ENCODE measurements around the gene PTPRG.

DNA sequence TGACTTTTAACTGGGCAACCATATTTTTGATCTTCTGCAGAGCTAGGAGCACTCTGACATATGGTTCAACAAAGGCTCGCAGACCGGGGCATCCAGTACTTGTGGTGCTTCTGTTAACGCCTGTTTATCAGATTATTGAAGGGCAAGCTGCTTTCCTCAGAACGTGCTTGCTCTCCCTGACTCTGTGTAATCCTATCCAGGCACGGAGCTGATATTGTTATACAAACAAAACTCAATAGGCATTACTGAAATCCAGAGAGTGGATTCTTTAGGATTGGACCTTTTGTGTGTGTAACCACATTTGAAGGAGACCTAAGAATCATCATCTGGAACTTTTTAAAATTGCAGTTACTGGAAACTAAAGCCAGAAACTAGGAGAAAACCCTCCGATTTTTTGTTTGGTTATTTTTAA is 246.5 kb downstream of the PTPRG start:
- TF ChIP-seq, protein P1, sequence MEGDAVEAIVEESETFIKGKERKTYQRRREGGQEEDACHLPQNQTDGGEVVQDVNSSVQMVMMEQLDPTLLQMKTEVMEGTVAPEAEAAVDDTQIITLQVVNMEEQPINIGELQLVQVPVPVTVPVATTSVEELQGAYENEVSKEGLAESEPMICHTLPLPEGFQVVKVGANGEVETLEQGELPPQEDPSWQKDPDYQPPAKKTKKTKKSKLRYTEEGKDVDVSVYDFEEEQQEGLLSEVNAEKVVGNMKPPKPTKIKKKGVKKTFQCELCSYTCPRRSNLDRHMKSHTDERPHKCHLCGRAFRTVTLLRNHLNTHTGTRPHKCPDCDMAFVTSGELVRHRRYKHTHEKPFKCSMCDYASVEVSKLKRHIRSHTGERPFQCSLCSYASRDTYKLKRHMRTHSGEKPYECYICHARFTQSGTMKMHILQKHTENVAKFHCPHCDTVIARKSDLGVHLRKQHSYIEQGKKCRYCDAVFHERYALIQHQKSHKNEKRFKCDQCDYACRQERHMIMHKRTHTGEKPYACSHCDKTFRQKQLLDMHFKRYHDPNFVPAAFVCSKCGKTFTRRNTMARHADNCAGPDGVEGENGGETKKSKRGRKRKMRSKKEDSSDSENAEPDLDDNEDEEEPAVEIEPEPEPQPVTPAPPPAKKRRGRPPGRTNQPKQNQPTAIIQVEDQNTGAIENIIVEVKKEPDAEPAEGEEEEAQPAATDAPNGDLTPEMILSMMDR (IDR thresholded peaks at IDR 0.05): no peak
- no peak for TF ChIP-seq POLR2A (IDR thresholded peaks at IDR 0.05)
